MG63 (cell line): ENCODE data around the gene CWC27. TPM values are rescaled to one million over a fixed set of nuclear protein-coding genes. Genes with fewer than 3 reads are reported as not detected.
"Not testable (repeated sequence)": the region's sequence is repeated elsewhere in the genome, so short reads cannot be mapped to it uniquely, and the experiment has no call there.

Experiments
- DNase-seq: peaks from one replicate; pipeline ENCODE4 v3.0.0-alpha.2; 2020
- H3K27me3 ChIP-seq: fragments of 250-450 bp; sonication (Bioruptor Pico); 2 replicates; pipeline ENCODE4 v1.5.1; 2020; ENCODE audit warnings: mild to moderate bottlenecking, moderate library complexity
- H3K36me3 ChIP-seq: fragments of 250-450 bp; sonication (Bioruptor Pico); 2 replicates; pipeline ENCODE4 v1.5.1; 2020; ENCODE audit warnings: mild to moderate bottlenecking, moderate library complexity
- H3K4me3 ChIP-seq: fragments of 250-450 bp; sonication (Bioruptor Pico); 2 replicates; pipeline ENCODE4 v1.5.1; 2020; ENCODE audit warnings: mild to moderate bottlenecking, moderate library complexity
- H3K9me3 ChIP-seq: fragments of 250-450 bp; sonication (Bioruptor Pico); 2 replicates; pipeline ENCODE4 v1.5.1; 2020; ENCODE audit warnings: mild to moderate bottlenecking, moderate library complexity
- total RNA-seq: library from RNA; depleted of rRNA; stranded (reverse); fragments of >200 nt; shearing (Covaris generic); gene quantifications from 2 replicates; pipeline ENCODE4 v1.2.3, GENCODE V29; 2014; ENCODE audit warnings: low replicate concordance

The CWC27 gene
- total RNA-seq, 1 experiment from 2014 or later = 12.3 TPM

DNA sequence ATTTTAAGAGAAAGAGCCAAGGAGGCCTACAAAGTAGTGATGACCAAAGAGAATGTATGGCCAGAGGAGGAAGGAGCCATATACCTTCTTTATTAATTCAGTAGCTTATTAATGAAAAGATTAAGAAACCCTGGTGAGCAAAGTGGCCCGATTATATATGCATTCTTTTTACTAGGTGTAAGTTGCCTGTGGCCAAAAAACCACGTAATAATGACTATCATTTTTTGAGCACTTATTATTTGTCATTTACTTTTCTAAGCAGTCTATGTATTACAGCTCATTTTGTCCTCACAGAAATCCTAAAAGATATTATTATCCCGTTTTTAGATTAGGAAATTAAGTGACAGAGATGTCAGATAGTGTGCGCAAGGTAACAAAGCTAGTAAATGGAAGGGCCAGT is 3.0 kb downstream of the CWC27 start:
- no peak overlapping the region for H3K4me3 ChIP-seq
- no peak for DNase-seq
- no peaks in the 10 kb centered on the region for H3K9me3 ChIP-seq
- H3K27me3 ChIP-seq = no peaks in the 10 kb centered on the region
- H3K36me3 ChIP-seq = peaks cover under 1% of the 10 kb centered on the region; the same call in 1 of the 2 replicates

DNA sequence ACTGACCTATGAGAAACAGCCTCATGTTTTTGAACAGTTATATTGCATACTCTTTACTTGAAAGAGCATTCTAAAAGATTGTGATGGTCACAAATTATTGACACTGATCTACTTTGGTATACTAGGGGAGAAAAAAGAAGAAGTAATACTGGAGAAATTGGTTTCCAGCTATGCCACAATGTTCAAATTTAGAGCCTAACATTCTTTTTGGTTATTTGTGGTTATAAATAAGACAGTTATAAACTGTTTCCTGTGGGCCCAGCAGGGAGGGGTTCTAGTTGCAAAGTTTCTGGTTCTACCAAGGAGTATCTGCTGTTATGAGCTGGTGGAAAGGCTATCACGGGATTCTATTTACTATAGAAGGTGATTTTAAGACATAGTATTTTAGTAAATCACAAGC is 4.8 kb downstream of the CWC27 start:
- no peaks in the 10 kb centered on the region; the same call in 1 of the 2 replicates for H3K36me3 ChIP-seq
- H3K9me3 ChIP-seq = no peaks in the 10 kb centered on the region
- H3K27me3 ChIP-seq = no peaks in the 10 kb centered on the region
- DNase-seq = no peak
- H3K4me3 ChIP-seq = no peak overlapping the region

DNA sequence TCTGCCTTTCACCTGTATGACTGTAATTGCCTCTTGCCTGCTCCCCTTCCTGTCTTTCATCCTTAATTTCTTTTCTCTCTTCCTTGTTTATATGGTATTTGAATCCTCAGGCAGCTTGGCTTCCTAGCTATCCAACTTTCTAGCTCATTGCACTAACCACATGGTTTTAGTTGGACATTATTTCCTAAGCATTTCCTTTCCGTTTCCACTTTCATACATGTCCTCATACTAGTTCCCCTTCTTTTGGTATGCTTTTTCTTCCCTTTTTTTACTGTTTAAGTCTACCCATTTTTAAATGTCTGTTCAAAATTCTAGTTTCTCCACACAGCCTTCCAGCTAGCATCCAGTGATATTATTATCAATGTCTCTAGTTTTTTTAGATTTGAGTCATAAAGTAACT is 6.6 kb downstream of the CWC27 start:
- no peak overlapping the region for H3K4me3 ChIP-seq
- no peaks in the 10 kb centered on the region for H3K27me3 ChIP-seq
- H3K36me3 ChIP-seq = no peaks in the 10 kb centered on the region
- no peak for DNase-seq
- no peaks in the 10 kb centered on the region for H3K9me3 ChIP-seq

DNA sequence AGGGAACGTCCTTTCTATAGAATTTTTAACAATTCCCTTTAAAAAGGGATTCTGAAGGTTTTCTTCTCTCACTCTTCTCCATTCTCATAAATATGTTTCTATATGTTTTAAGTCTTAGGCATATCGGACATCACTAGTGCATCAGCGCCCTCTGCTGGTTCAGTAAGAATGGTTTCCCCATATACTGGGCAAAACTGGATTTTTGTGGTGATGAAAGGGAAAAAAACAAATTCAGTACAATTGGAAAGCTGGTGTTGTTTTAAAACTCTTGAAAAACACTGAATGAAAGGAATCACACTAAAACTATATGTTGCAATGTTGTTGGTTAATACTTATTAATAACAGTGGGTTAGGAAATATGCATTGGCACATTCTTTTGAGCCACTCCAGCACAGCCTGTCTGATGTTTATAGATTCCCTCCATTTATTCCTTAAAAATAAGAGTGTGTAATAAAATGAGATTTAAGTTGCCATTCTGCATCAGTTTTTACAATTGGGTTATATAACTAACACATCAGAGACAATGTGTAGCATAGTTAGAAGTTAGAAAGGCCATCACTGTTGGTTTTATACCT is 15.8 kb downstream of the CWC27 start:
- DNase-seq = peak; percentile 53
- H3K4me3 ChIP-seq = no peak overlapping the region
- H3K9me3 ChIP-seq = no peaks in the 10 kb centered on the region
- H3K27me3 ChIP-seq = no peaks in the 10 kb centered on the region
- H3K36me3 ChIP-seq = peaks cover 5% of the 10 kb centered on the region; the same call in 1 of the 2 replicates

DNA sequence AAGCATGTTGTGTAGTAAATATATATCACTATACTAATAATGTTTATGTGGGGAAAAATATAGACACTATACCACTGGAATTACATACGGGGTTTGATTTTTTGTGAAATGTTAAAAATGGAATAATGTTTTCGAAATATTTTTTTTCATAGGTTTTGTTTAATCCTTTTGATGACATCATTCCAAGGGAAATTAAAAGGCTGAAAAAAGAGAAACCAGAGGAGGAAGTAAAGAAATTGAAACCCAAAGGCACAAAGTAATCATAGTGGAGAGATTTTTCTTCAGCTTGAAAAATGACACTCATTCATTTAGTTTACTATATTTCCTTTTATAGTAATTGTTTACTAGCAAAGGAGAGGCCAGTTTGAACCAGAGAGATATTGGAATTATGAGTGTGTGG is 17.6 kb downstream of the CWC27 start:
- no peaks in the 10 kb centered on the region for H3K9me3 ChIP-seq
- H3K36me3 ChIP-seq = peaks cover 5% of the 10 kb centered on the region; the same call in 1 of the 2 replicates
- no peak for DNase-seq
- no peak overlapping the region for H3K4me3 ChIP-seq
- no peaks in the 10 kb centered on the region for H3K27me3 ChIP-seq

DNA sequence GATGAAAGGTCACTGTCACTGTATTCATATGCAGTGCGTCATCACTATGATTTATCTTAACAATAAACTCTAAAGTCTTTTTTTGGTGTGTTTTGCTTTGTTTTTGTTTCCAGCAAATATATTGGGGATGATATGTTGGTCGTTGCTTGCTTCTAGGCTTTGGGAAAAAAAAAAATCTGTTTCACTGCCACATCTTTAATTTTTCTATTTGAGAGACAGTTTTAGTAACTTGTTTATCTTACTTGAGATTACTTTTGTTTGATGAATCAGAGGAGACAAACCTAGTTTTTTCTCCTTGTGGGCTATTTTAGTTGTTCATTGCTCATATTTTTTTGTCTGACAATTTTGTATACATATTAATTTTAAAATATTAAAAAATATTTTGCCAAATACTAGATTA is 19.4 kb downstream of the CWC27 start:
- Histone ChIP-seq H3K36me3 (peaks cover 5% of the 10 kb centered on the region; the same call in 1 of the 2 replicates), H3K9me3 (no peaks in the 10 kb centered on the region), H3K4me3 (no peak overlapping the region), H3K27me3 (no peaks in the 10 kb centered on the region)
- no peak for DNase-seq

DNA sequence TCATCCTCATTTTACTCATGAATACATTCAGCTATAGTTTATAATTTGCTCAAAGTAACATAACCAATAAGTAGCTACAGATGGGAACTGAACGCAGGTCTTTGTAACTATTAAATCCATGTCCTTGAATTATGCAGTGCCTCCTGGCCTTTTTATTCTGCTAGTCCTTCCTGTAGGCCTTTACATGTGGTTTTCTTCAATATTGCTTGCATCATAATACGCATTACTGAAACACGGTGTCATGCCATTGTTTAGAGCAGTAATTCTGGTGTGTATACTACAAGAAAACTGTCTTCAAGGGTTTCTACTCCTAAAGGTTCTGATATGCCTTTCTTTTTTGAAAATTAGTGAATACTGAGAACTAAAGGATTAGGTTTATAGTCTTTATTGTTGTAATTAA is 20.7 kb downstream of the CWC27 start:
- Histone ChIP-seq H3K9me3 (no peaks in the 10 kb centered on the region), H3K36me3 (peaks cover 5% of the 10 kb centered on the region; the same call in 1 of the 2 replicates), H3K27me3 (no peaks in the 10 kb centered on the region), H3K4me3 (no peak overlapping the region)
- no peak for DNase-seq

DNA sequence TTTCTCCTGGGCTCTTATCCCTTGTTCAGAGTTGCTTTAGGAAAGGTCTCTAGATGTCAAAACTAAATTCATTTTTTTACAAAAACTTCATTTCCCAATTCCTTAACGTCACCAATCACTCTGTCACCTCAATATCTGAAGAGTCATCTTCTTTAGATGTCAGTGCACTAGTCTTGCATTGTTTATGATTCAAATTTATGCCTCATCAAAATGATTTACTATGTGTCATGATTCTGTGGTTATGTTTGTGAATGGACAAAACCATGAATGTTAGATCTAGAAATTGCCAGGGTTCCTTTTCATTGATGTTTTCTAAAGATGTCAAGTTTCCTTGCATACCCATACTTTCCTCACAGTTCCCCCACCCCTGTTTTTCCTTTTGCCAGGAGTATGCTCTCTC is 21.5 kb downstream of the CWC27 start:
- Histone ChIP-seq H3K36me3 (peaks cover 5% of the 10 kb centered on the region; the same call in 1 of the 2 replicates), H3K27me3 (no peaks in the 10 kb centered on the region), H3K9me3 (no peaks in the 10 kb centered on the region), H3K4me3 (no peak overlapping the region)
- no peak for DNase-seq

DNA sequence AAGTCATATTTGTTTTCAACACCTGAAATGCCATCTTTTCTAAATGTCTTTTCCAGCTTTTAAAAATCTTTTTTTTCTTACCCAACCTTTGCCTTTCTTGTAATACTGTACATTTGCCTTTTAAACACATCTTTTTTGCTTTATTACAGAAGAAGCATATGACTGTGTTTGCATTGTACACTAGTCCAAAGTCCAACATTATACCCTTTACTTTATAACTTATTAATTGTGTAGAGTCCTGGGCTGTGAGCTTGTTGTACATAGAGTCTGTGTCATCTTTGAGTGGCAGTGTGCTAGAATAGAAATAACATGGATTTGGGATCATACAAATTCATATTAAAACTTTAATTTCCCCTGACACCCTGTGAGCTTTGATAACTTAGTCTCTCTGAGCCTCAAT is 23.7 kb downstream of the CWC27 start:
- Histone ChIP-seq H3K9me3 (no peaks in the 10 kb centered on the region), H3K27me3 (no peaks in the 10 kb centered on the region), H3K4me3 (no peak overlapping the region), H3K36me3 (no peaks in the 10 kb centered on the region)
- no peak for DNase-seq

DNA sequence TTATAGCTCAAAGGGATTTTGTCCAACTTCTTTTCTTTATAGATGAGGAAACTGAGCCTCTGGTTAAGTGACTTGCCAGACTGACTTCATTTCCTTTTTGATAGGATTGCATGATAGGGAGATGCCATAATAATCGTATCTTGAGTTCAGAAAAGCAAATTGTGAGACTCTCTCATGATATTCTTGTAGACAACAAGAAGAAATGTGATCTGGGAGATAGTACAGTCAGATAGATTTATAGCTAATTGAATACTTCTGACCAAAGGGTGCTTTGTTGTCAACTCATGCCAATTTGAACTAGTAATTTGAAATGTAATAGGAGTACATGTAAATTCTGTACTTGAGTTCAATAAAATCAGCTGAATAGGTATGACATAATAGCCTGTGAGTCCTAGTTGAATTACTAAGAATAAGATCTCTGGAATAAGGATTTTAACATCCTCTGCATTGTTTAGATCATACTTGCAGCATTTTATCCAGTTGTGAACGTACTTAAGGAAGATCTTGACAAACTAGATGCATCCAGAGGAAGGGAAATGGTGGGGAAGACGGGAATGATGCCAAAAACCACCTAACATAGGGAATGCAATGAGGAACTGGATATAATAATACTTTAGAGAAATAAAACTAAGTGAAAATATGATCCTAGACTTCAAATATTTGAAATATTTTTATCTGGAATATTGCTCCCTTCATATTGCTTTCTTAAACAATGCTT is 25.5 kb downstream of the CWC27 start:
- no peaks in the 10 kb centered on the region for H3K9me3 ChIP-seq

DNA sequence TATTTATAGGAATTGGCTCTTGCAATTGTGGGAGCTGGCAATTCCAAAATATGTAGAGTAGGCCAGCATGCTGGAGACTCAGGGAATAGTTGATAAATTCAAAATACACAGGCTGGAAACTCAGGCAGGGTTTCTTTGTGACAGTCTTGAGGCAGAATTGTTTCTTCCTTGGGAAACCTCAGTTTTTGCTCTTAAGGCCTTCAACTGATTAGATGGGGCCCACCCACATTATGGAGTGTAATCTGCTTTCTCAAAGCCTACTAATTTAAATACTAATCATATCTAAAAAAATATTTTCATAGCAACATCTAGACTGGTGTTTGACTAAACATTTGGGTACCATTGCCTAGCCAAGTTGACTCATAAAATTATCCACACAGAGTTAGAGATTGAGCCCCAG is 27.6 kb downstream of the CWC27 start:
- H3K36me3 ChIP-seq = no peaks in the 10 kb centered on the region; the same call in 1 of the 2 replicates
- H3K27me3 ChIP-seq = no peaks in the 10 kb centered on the region
- no peaks in the 10 kb centered on the region for H3K9me3 ChIP-seq
- H3K4me3 ChIP-seq = no peak overlapping the region
- no peak for DNase-seq

More for the DNA sequence above, 25.5 kb downstream of the CWC27 start:
- Histone ChIP-seq H3K27me3 (no peaks in the 10 kb centered on the region), H3K36me3 (no peaks in the 10 kb centered on the region), H3K4me3 (no peak overlapping the region)
- DNase-seq = no peak

DNA sequence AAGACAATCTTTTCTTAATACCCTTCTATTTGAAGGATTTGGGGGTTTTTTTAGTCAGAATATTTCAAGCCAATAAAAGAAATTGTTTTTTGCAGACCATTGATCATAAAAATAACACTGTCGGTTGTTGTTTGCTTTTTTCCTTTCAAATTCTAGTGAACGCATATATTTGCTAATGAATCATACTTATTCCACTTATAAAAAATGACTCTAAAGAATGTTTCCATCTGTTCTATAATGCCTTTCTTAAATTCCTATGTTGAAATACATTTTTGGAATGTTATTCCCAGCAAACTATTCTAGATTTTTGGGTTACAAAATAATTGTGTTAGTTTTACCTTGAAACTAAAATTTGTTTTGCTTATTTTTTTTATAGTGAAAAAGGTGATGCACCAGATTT is 32.2 kb downstream of the CWC27 start:
- Histone ChIP-seq H3K9me3 (no peaks in the 10 kb centered on the region), H3K4me3 (no peak overlapping the region), H3K36me3 (peaks cover 7% of the 10 kb centered on the region), H3K27me3 (no peaks in the 10 kb centered on the region)
- no peak for DNase-seq

DNA sequence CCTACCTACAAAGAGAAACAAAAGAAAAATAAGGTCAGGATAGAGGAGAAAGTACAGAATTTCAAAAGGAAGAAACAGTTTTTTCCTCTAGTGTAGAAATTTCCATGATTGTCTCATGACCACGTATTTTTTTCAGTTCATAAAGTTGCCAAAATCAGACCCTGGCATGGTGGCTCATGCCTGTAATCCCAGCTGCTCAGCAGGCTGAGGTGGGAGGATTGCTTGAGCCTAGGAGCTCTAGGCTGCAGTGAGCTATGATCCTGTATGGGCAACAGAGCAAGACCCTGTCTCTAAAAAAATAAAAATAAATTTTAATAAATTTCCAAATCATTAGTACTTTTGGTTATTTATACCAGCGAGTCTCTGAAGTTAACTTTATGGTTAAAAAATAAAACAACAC is 37.8 kb downstream of the CWC27 start:
- no peaks in the 10 kb centered on the region for H3K9me3 ChIP-seq
- no peaks in the 10 kb centered on the region for H3K27me3 ChIP-seq
- no peak for DNase-seq
- peaks cover 7% of the 10 kb centered on the region for H3K36me3 ChIP-seq
- no peak overlapping the region for H3K4me3 ChIP-seq

DNA sequence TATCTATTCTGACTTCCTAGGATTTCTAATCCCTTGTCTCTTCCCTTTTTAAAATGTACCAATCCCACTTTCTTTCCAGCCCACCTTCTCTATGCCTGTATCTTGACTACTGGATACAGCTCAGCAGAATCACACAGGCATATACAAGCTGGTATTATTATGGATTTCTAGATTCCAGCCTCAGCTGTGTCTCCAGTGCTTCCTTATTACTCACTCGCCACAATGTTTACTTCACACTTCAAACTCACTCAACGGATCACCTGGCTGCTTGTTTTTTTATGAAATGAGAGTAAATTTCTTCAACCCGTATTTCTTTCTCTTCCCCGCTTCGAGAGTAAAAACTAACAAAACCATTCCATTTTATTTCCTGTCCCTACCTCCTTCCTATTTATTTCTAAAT is 38.8 kb downstream of the CWC27 start:
- peaks cover 3% of the 10 kb centered on the region for H3K36me3 ChIP-seq
- H3K4me3 ChIP-seq = no peak overlapping the region
- H3K27me3 ChIP-seq = no peaks in the 10 kb centered on the region
- no peaks in the 10 kb centered on the region for H3K9me3 ChIP-seq
- DNase-seq = no peak

DNA sequence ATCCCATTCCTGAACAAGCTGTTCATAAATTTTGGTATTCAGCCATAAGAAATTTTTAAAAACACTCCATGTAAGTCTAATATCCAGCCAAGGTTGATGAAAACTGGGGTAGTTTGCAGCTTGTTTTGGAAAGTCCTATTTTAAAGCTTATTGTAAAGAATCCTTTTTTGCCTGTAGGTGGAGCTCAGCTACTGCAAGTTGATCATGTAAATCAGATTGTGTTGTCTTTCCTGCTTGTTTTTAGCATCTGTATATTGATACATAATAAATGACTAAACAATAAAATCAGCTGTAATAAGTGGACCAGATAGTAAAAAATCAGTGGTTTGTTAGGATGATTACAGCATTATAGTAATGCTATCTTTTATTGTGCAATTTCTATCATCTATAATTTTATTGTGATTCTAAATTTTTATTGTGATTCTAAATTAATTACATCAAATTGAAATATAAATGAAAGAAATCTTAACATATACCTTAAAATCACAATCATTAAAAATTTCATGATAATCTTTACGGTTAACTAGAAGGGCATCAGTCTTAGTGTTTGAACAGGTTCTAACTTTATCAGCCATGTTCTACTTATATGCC is 42.4 kb downstream of the CWC27 start:
- Histone ChIP-seq H3K36me3 (no peaks in the 10 kb centered on the region; the same call in 1 of the 2 replicates), H3K9me3 (no peaks in the 10 kb centered on the region; the same call in 1 of the 2 replicates), H3K4me3 (no peak overlapping the region), H3K27me3 (no peaks in the 10 kb centered on the region)
- no peak for DNase-seq

DNA sequence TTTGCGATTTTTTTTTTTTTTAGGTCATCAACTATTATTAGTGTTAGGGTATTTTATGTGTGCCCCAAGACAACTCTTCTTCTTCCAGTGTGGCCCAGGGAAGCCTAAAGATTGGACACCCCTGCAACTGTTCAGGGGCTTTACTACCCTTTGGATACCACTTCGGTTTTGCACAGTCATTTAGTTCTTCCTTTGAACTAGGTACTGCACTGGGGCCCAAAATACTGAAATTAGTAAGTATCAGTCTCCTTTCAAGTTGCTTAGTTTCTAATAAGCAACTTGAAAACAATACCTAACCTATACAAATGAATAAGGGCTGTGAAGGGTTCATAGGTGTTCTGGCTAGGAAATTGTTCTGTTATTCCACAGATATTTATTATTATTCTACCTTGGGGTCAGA is 45.3 kb downstream of the CWC27 start:
- Histone ChIP-seq H3K9me3 (no peaks in the 10 kb centered on the region; the same call in 1 of the 2 replicates), H3K4me3 (no peak overlapping the region), H3K36me3 (no peaks in the 10 kb centered on the region; the same call in 1 of the 2 replicates), H3K27me3 (no peaks in the 10 kb centered on the region)
- DNase-seq = no peak

DNA sequence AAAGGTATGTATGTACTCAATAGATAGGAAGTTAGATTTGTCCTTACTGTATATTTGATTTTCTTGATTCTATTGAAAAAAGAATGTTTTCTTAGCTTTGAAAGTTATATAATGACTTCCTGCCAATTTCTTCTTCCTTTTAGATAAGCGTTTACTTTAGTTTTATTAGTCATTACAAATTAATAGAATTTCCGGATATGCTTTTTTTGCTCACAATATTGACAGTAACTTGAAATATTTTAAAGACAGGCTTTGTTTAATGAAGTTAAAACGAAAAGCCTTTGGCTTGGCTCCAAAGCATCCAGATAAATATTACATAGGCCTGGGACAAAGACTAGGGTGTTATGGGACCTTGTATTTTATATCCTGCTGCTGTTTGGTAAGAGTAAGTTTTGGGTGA is 49.5 kb downstream of the CWC27 start:
- no peaks in the 10 kb centered on the region for H3K27me3 ChIP-seq
- H3K9me3 ChIP-seq = no peaks in the 10 kb centered on the region; the same call in 1 of the 2 replicates
- no peak overlapping the region for H3K4me3 ChIP-seq
- no peak for DNase-seq
- H3K36me3 ChIP-seq = no peaks in the 10 kb centered on the region; the same call in 1 of the 2 replicates

DNA sequence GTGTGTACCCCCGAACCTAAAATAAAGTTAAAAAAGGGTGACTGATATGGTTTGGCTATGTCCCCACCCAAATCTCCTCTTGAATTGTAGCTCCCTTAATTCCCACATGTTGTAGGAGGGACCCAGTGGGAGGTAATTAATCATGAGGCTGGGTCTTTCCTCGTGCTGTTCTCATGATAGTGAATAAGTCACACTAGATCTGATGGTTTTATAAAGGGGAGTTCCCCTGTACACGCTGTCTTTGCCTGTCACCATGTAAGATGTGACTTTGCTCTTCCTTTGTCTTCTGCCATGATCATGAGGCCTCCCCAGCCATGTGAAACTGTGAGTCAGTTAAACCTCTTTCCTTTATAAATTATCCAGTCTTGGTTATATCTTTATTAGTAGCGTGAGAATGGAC is 50.6 kb downstream of the CWC27 start:
- H3K9me3 ChIP-seq, DNase-seq, H3K27me3 ChIP-seq, H3K36me3 ChIP-seq, H3K4me3 ChIP-seq: not testable (repeated sequence)
